OCI-LY1 (cell line): Measurements from ENCODE around the gene ZNF93.
"Not testable (repeated sequence)": the region's sequence is repeated elsewhere in the genome, so short reads cannot be mapped to it uniquely, and the experiment has no call there.

Source experiments
- H2AFZ ChIP-seq: fragments of 200-600 bp; sonication (generic), shearing (Covaris generic); 2 replicates; pipeline ENCODE4 v1.6.0; 2014; ENCODE audit warnings: antibody characterized with exemption, mild to moderate bottlenecking, low read length
- H3F3A ChIP-seq: fragments of 200-600 bp; sonication (generic), shearing (Covaris generic); 2 replicates; pipeline ENCODE4 v1.6.0; 2014; ENCODE audit warnings: mild to moderate bottlenecking, antibody characterized with exemption, low read length, moderate library complexity; ENCODE audit not compliant: insufficient read depth
- H3K27ac ChIP-seq: fragments of 200-600 bp; sonication (generic); 2 replicates; pipeline ENCODE4 v1.5.1; 2014; ENCODE audit warnings: low read length, mixed run types, mild to moderate bottlenecking, low read depth; ENCODE audit not compliant: poor library complexity, severe bottlenecking
- H3K27me3 ChIP-seq: fragments of 200-600 bp; sonication (generic); 2 replicates; pipeline ENCODE4 v1.6.0; 2014; ENCODE audit warnings: antibody characterized with exemption, mild to moderate bottlenecking, low read length, moderate library complexity; ENCODE audit not compliant: insufficient read depth
- H3K36me3 ChIP-seq: fragments of 200-600 bp; sonication (generic); 2 replicates; pipeline ENCODE4 v1.6.1; 2014; ENCODE audit warnings: mild to moderate bottlenecking, antibody characterized with exemption, low read length, moderate library complexity, mixed read lengths; ENCODE audit not compliant: insufficient read depth
- H3K4me1 ChIP-seq: fragments of 200-600 bp; sonication (generic); 2 replicates; pipeline ENCODE4 v1.5.1; 2014; ENCODE audit warnings: mild to moderate bottlenecking, low read length, moderate library complexity; ENCODE audit not compliant: insufficient read depth, severe bottlenecking
- H3K4me2 ChIP-seq: fragments of 200-600 bp; sonication (generic), shearing (Covaris generic); 2 replicates; pipeline ENCODE4 v1.6.1; 2014; ENCODE audit warnings: low read length
- H3K4me3 ChIP-seq: fragments of 200-600 bp; sonication (generic); 2 replicates; pipeline ENCODE4 v1.5.1; 2014; ENCODE audit warnings: low read length, low read depth, mild to moderate bottlenecking, mixed read lengths; ENCODE audit not compliant: poor library complexity, severe bottlenecking
- H3K79me2 ChIP-seq: fragments of 200-600 bp; shearing (Covaris generic); 2 replicates; pipeline ENCODE4 v1.6.1; 2016; ENCODE audit warnings: mixed run types, low read length, mixed read lengths; ENCODE audit not compliant: insufficient read depth
- H3K9ac ChIP-seq: fragments of 200-600 bp; sonication (generic), shearing (Covaris generic); 2 replicates; pipeline ENCODE4 v1.6.1; 2014; ENCODE audit warnings: mild to moderate bottlenecking, low read length, mixed read lengths
- H3K9me2 ChIP-seq: fragments of 200-600 bp; sonication (generic), shearing (Covaris generic); 2 replicates; pipeline ENCODE4 v1.6.1; 2014; ENCODE audit warnings: low read depth, mild to moderate bottlenecking, low read length, mixed read lengths
- H3K9me3 ChIP-seq: fragments of 200-600 bp; shearing (Covaris generic); 2 replicates; pipeline ENCODE4 v1.6.1; 2014; ENCODE audit warnings: low read length, mixed read lengths
- H4K20me1 ChIP-seq: fragments of 200-600 bp; sonication (generic), shearing (Covaris generic); 2 replicates; pipeline ENCODE4 v1.6.0; 2016; ENCODE audit warnings: mild to moderate bottlenecking, low read length; ENCODE audit not compliant: insufficient read depth
- CTCF ChIP-seq: fragments of 200-600 bp; sonication (generic), shearing (Covaris generic); IDR thresholded peaks from 2 replicates; pipeline ENCODE4 v1.5.1; 2017; ENCODE audit warnings: mild to moderate bottlenecking, antibody characterized with exemption, low read length, moderate library complexity, mixed read lengths
- EZH2 ChIP-seq: fragments of 200-600 bp; sonication (generic), shearing (Covaris generic); IDR thresholded peaks from 2 replicates; pipeline ENCODE4 v1.8.0; 2017; ENCODE audit warnings: borderline replicate concordance, mixed run types, mild to moderate bottlenecking, antibody characterized with exemption, low read length, moderate library complexity, mixed read lengths

ZNF93 gene

DNA sequence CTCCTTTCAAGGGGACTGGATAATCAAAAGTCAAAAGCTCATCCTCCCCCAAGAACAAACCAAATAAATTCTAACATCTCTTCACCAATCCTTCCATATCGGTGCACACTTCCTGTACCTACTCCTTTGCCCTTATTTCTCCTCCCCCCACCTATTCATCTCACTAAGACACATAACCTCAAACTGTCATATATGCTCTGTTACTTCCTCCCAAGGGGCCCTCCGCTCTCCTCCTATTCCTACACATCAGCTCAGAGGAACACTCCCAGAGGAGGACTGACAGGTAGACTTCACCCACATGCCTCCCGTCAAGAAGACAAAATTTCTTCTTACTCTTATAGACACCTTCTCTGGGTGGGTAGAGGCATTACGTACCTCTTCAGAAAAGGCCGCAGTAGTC is 48.1 kb downstream of the ZNF93 start:
- no peaks in the 10 kb centered on the region for H3K9me2 ChIP-seq
- H3K4me2 ChIP-seq = no peak overlapping the region
- no peaks in the 10 kb centered on the region for H3K79me2 ChIP-seq
- 0 out of 2 replicates have a peak, but pooled peaks cover 14% of the 10 kb centered on the region for H3K9me3 ChIP-seq
- H2AFZ ChIP-seq = no peak overlapping the region
- no peak overlapping the region for H3K9ac ChIP-seq
- H3K36me3 ChIP-seq = no peaks in the 10 kb centered on the region; the same call in 1 of the 2 replicates
- no peaks in the 10 kb centered on the region for H3F3A ChIP-seq
- TF ChIP-seq EZH2 (no peak), CTCF (no peak)
- no peak overlapping the region for H3K27ac ChIP-seq
- H3K4me1 ChIP-seq = no peaks in the 10 kb centered on the region
- no peak overlapping the region for H3K4me3 ChIP-seq
- H4K20me1 ChIP-seq = no peaks in the 10 kb centered on the region
- H3K27me3 ChIP-seq = no peaks in the 10 kb centered on the region

- H3K4me1 ChIP-seq = no peaks in the 10 kb centered on the region
- no peak overlapping the region for H3K9ac ChIP-seq
- H3K9me3 ChIP-seq = no peaks in the 10 kb centered on the region
- TF ChIP-seq EZH2 (no peak), CTCF (no peak)
- no peaks in the 10 kb centered on the region for H3K27me3 ChIP-seq
- H3K27ac ChIP-seq = no peak overlapping the region
- H3K9me2 ChIP-seq = no peaks in the 10 kb centered on the region
- H3F3A ChIP-seq = no peaks in the 10 kb centered on the region
- H3K79me2 ChIP-seq = no peaks in the 10 kb centered on the region
- no peaks in the 10 kb centered on the region for H4K20me1 ChIP-seq
- no peak overlapping the region for H3K4me2 ChIP-seq
- no peak overlapping the region for H2AFZ ChIP-seq
- no peak overlapping the region for H3K4me3 ChIP-seq
- H3K36me3 ChIP-seq = no peaks in the 10 kb centered on the region; the same call in 1 of the 2 replicates
Measured at GRCh38 chr19:19955208-19955607, 54.5 kb downstream of the ZNF93 start.

DNA sequence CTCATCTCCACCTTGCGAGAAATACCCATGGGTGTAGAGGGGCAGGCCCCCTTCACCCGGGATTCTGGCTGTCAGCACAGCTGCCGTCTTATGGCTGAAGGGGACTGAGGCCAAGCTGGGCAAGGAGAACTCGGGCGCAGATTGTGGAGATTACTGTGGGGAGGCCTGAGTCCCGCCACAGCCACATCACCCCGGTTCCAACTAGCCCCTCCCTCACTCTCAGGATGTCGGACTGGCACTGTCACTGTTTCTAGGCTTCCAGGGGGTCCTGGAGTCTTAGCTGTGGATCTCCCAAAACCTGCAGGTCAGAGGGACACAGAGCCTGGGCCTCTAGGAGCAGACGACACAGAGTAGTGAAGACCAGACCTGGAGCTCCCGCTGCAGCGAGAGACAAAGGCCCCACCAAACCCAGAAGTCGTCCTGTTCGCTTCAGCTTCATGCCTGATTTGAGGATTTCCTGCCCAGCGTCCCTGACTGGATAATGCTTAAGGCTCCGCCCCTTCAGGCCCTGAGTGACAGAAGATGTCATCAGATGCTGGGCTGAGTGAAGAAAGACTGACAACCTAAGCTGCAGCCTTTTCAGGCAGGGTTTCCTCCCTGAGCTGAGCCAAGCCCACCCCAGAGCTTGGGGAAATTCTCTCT is 55.8 kb downstream of the ZNF93 start:
- Histone ChIP-seq H3K79me2 (no peaks in the 10 kb centered on the region), H2AFZ (no peak overlapping the region)

GRCh38 chr19:19957766-19958165 is 57.0 kb downstream of the ZNF93 start:
- not testable (repeated sequence) for H3K4me1 ChIP-seq, H3K27me3 ChIP-seq, H3K79me2 ChIP-seq, H3K4me2 ChIP-seq, H3K4me3 ChIP-seq, H3K27ac ChIP-seq, H2AFZ ChIP-seq, H3K36me3 ChIP-seq, H3K9me3 ChIP-seq, H3F3A ChIP-seq, H3K9ac ChIP-seq, H3K9me2 ChIP-seq, H4K20me1 ChIP-seq

More for the DNA sequence above, 55.8 kb downstream of the ZNF93 start:
- Histone ChIP-seq H4K20me1 (no peaks in the 10 kb centered on the region), H3K36me3 (no peaks in the 10 kb centered on the region), H3K27ac (no peak overlapping the region), H3K4me2 (no peak overlapping the region), H3K27me3 (no peaks in the 10 kb centered on the region), H3K9me2 (no peaks in the 10 kb centered on the region), H3F3A (no peaks in the 10 kb centered on the region), H3K9ac (no peak overlapping the region), H3K9me3 (no peaks in the 10 kb centered on the region), H3K4me1 (no peaks in the 10 kb centered on the region), H3K4me3 (no peak overlapping the region)
- TF ChIP-seq EZH2 (no peak), CTCF (no peak)
